ENCODE data around the gene BTN1A1.

DNA sequence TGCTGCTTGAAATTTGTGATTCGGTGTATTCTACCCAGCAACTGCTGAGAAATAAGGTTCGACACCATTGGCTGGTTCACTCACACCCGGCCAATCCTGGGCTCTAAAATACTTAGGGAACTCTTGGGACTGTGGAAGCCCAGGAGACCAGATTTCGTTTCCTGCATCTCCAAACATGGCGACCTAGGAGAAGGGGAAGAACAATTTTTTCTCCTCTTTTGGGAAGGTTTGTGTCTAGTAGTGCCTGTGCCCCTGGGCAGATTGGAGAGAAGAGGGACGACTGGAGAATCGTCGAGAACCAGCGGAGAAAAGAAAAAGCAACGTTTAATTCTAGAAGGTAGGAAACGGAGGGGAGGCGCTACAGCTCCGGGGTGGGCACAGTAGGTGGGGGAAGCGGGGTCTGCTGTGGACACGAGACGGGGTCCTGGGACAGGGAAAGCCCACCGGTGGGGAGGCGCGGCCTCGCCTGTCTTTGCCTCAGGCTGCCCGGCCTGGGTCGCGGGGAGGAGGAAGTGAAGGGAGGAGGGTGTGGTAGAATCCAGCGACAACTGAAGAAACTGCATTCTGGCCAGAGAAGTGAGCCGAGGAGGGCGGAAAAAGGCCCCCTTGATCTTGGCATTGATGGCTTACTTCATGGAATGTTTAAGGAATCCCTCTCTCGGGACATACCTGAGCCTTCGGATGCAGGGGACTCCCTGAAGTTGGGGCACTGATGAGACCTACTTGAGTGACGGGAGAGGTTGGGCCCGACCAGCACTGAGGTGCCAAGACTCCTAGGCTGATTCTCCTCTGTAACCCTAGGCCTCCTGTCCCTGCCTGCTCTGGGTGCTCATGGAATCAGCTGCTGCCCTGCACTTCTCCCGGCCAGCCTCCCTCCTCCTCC lies 42.1 kb upstream of the BTN1A1 start, which contains the start of gene BTN2A1:
- TF ChIP-seq, protein P1, sequence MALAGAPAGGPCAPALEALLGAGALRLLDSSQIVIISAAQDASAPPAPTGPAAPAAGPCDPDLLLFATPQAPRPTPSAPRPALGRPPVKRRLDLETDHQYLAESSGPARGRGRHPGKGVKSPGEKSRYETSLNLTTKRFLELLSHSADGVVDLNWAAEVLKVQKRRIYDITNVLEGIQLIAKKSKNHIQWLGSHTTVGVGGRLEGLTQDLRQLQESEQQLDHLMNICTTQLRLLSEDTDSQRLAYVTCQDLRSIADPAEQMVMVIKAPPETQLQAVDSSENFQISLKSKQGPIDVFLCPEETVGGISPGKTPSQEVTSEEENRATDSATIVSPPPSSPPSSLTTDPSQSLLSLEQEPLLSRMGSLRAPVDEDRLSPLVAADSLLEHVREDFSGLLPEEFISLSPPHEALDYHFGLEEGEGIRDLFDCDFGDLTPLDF (CRISPR knock-in tag; IDR thresholded peaks at IDR 0.05), result no peak
- TF ChIP-seq, protein P2, sequence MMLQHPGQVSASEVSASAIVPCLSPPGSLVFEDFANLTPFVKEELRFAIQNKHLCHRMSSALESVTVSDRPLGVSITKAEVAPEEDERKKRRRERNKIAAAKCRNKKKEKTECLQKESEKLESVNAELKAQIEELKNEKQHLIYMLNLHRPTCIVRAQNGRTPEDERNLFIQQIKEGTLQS (CRISPR knock-in tag; conservative IDR thresholded peaks at IDR 0.05), result no peak
- TF ChIP-seq, protein P3, sequence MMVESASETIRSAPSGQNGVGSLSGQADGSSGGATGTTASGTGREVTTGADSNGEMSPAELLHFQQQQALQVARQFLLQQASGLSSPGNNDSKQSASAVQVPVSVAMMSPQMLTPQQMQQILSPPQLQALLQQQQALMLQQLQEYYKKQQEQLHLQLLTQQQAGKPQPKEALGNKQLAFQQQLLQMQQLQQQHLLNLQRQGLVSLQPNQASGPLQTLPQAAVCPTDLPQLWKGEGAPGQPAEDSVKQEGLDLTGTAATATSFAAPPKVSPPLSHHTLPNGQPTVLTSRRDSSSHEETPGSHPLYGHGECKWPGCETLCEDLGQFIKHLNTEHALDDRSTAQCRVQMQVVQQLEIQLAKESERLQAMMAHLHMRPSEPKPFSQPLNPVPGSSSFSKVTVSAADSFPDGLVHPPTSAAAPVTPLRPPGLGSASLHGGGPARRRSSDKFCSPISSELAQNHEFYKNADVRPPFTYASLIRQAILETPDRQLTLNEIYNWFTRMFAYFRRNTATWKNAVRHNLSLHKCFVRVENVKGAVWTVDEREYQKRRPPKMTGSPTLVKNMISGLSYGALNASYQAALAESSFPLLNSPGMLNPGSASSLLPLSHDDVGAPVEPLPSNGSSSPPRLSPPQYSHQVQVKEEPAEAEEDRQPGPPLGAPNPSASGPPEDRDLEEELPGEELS (CRISPR knock-in tag; IDR thresholded peaks at IDR 0.05), result no peak
- TF ChIP-seq, protein P4, sequence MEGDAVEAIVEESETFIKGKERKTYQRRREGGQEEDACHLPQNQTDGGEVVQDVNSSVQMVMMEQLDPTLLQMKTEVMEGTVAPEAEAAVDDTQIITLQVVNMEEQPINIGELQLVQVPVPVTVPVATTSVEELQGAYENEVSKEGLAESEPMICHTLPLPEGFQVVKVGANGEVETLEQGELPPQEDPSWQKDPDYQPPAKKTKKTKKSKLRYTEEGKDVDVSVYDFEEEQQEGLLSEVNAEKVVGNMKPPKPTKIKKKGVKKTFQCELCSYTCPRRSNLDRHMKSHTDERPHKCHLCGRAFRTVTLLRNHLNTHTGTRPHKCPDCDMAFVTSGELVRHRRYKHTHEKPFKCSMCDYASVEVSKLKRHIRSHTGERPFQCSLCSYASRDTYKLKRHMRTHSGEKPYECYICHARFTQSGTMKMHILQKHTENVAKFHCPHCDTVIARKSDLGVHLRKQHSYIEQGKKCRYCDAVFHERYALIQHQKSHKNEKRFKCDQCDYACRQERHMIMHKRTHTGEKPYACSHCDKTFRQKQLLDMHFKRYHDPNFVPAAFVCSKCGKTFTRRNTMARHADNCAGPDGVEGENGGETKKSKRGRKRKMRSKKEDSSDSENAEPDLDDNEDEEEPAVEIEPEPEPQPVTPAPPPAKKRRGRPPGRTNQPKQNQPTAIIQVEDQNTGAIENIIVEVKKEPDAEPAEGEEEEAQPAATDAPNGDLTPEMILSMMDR (IDR thresholded peaks at IDR 0.05), result no peak

All from WTC11 (cell line).